ENCODE measurements around the gene SCARB1.

SCARB1 gene

GRCh38 chr12:124790650-124791400 is 72.8 kb downstream of the SCARB1 start:
- no peak for DNase-seq

GRCh38 chr12:124788936-124789555 is 74.6 kb downstream of the SCARB1 start:
- no peak for DNase-seq

- no peak for DNase-seq
These were observed 77.4 kb downstream of the SCARB1 start for GRCh38 chr12:124786061-124786964.

GRCh38 chr12:124784871-124785572 is 78.6 kb downstream of the SCARB1 start:
- no peak for DNase-seq

GRCh38 chr12:124783087-124783486 is 80.6 kb downstream of the SCARB1 start:
- no peak for DNase-seq

- no peak for DNase-seq
These were observed 81.5 kb downstream of the SCARB1 start for GRCh38 chr12:124782132-124782531.

- no peak for DNase-seq
These were observed 82.6 kb downstream of the SCARB1 start for GRCh38 chr12:124780752-124781685.

- DNase-seq = no peak
These were observed 83.3 kb downstream of the SCARB1 start for GRCh38 chr12:124780336-124780735.

- DNase-seq = no peak
These were observed 84.2 kb downstream of the SCARB1 start for GRCh38 chr12:124779161-124780141.

GRCh38 chr12:124778411-124778810 is 85.3 kb downstream of the SCARB1 start:
- no peak for DNase-seq

- DNase-seq = no peak
These were observed 86.0 kb downstream of the SCARB1 start for GRCh38 chr12:124777399-124778372.

- no peak for DNase-seq
These were observed 87.5 kb downstream of the SCARB1 start for GRCh38 chr12:124776125-124776513.

- DNase-seq = peak; percentile 23
These were observed 89.0 kb downstream of the SCARB1 start for GRCh38 chr12:124774462-124775167.

- no peak for DNase-seq
These were observed 89.6 kb downstream of the SCARB1 start for GRCh38 chr12:124774054-124774461.

GRCh38 chr12:124772289-124773170 is 91.1 kb downstream of the SCARB1 start:
- DNase-seq = no peak

GRCh38 chr12:124771462-124772288 is 92.0 kb downstream of the SCARB1 start:
- peak; percentile 79 for DNase-seq

- no peak for DNase-seq
These were observed 92.9 kb downstream of the SCARB1 start for GRCh38 chr12:124770728-124771127.

Data from activated T-cell treated with anti-CD3 and anti-CD28 coated beads for 4 hours (primary cell).